Measurements from ENCODE around the gene MYL4.
"Not testable (repeated sequence)": the region's sequence is repeated elsewhere in the genome, so short reads cannot be mapped to it uniquely, and the experiment has no call there.

MYL4 gene

DNA sequence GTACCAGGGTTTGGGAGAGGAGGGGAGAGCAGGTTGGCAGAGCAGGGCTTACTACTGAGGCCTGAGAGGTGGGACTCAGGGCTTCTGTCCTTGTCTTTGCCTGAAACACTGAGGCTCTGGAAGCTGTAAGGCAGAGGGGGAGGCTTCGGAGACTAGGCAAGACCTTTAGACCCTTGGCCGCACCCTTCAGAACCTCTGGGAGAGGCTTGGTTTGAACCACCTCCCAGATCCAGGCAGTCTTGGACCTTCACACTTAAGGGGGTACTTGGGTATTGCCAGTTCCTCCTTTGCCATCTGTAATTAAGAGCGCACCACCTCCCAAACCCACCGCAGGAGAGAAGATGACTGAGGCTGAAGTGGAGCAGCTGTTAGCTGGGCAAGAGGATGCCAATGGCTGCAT, 12.9 kb downstream of the MYL4 start:
- no peak for FAIRE-seq

DNA sequence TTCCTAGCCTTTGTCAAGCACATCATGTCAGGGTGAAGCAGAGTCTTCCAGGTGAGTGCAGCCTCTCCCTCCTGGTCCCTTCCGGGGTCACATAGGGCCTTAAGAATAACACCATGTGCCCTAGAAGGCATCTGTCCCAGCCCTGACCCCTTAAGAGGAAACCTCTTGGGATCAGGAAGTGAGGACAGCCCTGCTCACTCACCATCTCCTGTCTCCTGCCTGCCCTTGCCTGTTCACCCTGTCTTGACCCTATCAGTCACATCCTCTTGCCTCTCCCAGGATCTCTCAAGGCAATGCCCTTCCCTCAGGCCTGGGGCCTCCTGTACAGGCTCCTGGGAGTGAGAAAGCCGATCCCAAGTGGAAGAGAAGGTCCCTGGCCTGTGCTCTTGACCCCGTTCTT, 13.9 kb downstream of the MYL4 start:
- no peak for FAIRE-seq

DNA sequence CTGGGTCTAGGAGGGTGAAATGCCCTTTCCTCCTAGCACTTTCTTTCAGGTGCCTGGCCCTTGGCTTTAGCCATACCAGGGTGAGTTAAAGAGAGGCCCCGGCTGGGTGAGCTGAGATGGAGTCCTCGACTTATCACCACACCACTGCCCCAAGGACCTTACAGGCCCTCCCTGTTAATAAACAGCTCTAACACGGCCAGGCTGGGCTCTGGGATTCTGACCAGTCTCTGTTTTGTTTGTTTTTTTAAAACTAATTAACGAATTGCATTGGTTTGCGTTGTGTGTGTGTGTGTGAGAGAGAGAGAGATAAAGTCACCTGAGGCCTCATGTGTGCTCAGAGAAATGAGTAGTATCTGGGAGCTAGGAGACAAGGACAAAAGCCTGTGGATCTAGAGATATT, 14.3 kb downstream of the MYL4 start:
- FAIRE-seq = no peak

DNA sequence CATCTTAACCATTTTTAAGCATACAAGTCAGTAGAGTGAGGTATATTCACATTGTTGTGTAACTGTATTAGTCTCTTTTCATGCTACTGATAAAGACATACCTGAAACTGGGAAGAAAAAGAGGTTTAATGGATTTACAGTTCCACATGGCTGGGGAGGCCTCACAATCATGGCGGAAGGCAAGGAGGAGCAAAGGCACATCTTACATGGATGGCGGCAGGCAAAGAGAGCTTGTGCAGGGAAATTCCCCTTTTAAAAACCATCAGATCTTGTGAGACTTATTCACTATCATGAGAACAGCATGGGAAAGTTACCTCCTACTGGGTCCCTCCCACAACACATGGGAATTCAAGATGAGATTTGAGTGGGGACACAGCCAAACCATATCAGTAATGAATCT, 14.9 kb downstream of the MYL4 start:
- FAIRE-seq = not testable (repeated sequence)

DNA sequence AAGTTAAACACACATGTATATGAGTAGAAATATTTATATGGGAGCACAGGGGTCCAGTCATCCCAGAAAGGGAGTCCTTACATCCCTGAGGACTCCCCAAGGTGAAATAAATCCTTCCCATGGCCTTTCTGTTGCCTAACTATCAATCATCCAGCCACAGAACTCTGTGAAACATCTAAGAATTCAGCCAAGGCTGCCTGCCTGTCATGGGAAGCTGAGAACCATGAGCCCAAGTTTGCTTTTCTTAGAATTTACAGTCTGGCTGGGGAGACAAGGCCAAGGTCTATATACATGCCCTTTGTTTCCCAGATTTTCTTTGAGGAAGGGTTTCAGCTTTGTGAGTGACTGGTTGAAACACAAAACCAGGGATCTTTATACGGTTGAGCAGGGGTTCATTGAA, 15.8 kb downstream of the MYL4 start:
- no peak for FAIRE-seq

DNA sequence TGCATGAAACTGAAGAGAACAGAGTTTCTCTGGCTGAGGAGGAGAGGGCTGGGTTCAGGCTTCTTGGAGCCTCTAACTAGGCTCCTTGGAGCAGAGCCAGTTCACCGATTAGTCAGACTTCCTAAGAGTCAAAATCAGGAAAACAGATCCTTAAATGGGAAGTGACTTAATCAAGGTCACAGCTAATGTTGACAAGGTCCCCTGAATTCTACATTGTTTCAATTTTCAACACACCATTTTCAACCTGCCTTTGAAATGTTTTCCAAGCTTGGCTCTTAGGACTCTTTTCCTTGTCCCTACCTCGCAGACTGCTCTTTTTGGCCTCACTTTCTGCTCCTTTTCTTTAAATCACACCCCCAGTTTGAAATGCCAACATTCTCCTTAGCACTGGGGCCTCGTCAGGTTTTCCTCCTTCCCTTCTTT, 16.3 kb downstream of the MYL4 start:
- FAIRE-seq = no peak

- no peak for FAIRE-seq
Measured at GRCh38 chr17:47225911-47226688, 17.0 kb downstream of the MYL4 start.

GRCh38 chr17:47227862-47228261, 18.7 kb downstream of the MYL4 start:
- FAIRE-seq = no peak

DNA sequence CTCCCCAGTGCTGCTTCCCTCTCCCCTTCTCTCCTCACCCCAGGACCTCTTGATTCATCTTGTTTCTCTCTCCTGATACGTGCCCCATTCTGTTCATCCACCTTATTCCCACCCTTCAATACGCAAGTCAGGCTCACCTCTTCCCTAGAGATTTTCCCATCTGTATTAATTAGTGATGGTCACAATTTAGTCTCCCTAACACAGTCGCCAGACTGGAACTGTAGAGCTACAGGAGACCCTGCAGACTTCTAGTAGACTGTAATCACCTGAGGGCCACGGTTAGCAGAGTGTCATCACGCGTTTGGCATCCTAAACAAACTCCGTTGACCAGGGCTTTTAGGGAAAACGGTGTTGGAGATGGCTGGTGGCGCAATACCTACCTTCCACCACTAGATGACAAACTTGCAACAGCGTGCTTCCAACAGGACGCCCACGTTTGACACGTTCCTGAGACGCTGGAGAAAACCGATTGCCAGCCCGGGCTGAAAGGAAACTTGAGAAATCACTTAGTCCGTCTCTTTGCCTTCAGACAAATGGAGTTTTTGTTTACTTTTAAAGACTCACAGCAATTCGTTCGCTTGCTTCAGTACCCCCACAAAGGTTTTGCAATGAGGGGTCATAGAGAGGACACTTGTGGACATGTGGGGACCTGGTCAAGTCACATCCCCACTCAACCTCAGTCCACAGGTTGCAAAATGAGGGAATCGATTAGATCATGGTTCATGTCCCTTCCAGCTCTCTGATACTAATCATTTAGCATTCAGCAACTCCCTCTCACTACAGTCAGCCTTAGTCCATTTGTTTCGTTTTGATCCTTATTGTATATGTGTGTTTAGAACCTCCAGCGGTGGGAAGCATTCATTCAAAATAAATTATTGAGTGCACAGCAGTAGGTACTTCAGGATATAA, 20.6 kb downstream of the MYL4 start:
- FAIRE-seq = no peak

- FAIRE-seq = no peak
Measured at GRCh38 chr17:47230864-47231263, 21.7 kb downstream of the MYL4 start.

GRCh38 chr17:47231334-47231733, 22.2 kb downstream of the MYL4 start:
- no peak for FAIRE-seq

DNA sequence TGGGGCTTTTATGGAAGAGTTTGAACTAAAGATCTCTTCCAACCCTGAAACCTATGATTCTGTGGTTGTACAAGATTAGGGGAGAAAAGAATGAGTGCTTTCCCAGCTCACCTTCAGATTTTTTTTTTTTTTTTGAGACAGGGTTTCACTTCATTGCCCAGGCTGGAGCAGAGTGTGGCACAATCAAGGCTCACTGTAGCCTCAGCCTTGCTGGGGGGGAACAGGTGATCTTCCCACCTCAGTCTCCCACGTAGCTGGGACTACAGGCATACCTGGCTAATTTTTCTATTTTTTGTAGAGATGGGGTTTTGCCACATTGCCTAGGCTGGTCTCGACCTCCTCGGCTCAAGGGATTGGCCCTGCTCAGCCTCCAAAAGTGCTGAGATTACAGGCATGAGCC, 22.7 kb downstream of the MYL4 start:
- no peak for FAIRE-seq

- no peak for FAIRE-seq
Measured at GRCh38 chr17:47232465-47232864, 23.3 kb downstream of the MYL4 start.

DNA sequence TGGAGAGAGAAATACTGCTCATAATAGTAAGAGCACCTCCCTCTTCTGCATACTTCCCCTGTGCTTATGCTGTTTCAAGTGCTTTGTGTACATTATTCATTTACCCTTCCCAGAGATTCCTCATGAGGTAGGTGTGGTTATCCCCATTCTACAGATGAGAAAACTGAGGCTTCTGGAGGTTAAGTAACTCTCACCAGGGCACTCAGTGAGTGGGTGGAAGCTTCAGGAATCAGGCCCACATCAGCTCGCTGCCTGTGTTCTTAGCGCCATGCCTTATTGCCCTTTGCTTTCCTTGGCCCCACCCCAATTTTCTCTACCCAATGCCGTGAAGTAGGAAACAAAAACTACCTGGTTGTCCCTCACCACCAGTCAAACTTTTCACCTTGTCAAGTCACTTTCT, 26.4 kb downstream of the MYL4 start:
- no peak for FAIRE-seq

DNA sequence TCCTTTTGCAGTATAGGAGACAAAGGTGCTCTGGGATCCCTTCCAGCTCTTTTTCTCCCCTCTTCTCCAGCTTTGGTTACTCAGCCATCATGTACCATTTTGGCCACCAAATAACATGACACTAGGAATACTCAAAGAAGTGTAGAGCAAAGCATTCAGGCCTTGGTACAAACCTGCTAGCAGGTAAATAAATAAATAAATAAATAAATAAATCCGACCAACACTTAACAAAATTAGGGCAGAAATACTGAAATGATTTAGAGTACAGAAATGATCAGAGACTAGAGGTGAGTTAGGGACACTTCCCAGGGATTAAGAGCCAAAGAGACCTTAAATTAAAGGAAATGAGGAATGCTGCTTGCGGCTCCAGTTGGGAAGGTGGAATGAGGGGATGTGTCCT, 26.8 kb downstream of the MYL4 start:
- FAIRE-seq = no peak

DNA sequence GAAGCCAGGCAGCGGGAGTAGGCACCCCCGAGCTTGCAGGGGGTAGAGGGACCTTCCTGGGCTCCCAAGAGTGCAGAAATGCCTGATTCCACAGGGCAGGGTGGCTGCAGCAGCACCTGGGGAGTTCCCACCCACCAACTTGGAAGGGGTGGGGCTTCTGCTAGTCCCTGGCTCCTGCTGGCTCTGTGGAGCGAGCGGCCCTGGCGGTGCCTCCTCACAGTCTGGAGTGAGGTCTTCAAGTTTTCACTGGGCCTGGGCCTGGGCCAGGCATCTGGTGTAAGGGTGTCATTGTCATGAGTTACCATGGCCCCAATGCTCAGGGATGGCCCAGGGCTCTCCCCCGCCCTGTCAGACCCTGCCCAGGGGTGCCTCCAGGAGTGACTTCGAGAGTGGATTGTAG, 28.7 kb downstream of the MYL4 start:
- FAIRE-seq = no peak

DNA sequence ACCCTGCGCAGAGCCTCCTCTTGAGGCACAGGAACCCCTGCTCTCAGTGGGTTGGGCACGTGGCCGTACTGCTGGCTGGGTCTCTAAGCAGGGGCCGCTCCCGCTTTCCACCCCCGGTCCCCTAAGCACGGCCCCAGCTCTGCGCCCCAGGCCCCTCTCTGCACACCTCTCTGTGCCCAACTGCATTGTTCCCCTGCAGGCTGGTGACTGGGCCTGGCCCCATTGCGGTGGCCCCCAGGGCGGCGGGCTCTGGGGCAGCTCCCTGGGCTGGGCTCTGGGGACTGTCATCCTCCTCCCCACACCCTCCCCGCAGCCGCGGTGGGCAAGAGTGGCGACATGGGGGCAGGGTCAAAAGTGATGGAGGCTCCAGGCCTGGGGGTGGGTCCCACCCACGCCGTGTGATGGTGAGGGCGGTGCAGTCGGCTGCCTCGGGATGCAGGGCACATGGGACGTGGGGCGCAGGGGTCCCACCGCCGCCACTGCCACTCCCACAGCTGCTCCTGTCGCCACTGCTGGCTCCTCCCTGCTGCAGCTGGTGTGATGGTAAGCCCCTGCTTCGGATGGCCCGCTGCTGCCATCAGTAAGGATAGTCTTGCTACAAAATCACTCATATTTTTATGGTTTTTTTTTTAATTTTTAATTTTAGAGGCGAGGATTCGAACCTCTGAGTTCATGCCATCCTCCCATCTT, 29.3 kb downstream of the MYL4 start:
- no peak for FAIRE-seq

DNA sequence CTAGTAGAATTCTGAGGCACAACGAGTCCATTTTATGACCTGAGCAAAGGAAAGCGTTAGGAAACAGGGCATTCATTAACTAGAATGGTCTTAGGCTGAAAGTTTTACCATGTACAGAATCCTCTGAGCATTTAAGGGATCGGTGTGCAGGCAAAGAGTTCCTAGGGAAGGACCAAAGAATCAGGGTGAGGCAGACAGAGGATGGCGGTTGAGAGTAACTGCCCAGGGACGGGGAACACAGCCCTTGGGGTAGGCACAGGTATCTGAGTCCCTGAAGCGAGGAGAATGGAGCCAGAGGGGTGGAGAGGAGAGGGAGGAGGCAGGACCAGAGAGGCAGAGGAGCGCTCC, 30.4 kb downstream of the MYL4 start:
- no peak for FAIRE-seq

- FAIRE-seq = no peak
Measured at GRCh38 chr17:47239967-47240651, 31.0 kb downstream of the MYL4 start.

DNA sequence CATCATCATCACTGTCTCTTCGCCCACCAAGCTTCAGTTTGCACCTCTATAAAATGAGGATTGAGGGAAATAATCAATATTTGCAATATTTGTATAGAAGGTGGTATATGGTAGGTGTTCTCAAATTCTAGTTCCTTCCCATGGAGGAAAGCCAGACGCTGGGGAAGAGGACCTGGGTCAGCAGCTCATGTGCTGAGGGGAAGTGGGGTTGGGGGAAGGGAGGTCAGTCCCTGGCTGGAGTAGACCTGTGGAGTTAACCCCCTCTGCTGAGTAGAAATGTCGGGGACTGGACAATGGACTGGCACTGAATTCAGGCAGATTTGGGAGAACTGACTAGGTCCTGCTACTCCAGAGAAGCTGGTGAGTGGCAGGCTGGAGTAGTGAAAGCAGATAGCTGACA, 31.7 kb downstream of the MYL4 start:
- FAIRE-seq = no peak

DNA sequence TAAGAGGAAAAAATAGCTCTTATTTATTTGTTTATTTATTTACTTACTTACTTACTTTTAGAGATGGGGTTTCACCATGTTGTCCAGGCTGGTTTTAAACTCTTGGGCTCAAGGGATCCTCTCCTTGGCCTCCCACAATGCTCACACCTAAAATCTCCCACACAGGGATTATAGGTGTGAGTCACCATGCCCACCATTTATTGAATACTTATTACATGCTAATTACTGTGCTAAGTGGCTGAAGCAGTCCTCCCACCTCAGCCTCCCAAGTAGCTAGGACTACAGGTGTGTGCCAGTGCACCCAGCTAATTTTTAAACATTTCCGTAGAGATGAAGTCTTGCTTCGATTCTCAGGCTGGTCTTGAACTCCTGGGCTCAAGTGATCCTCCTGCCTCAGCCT, 33.5 kb downstream of the MYL4 start:
- FAIRE-seq = no peak

GRCh38 chr17:47243737-47244598, 34.8 kb downstream of the MYL4 start:
- FAIRE-seq = no peak

All from colon (tissue), 2 donors.